Measurements from ENCODE around the gene ADAMTSL1.

ADAMTSL1 gene

DNA sequence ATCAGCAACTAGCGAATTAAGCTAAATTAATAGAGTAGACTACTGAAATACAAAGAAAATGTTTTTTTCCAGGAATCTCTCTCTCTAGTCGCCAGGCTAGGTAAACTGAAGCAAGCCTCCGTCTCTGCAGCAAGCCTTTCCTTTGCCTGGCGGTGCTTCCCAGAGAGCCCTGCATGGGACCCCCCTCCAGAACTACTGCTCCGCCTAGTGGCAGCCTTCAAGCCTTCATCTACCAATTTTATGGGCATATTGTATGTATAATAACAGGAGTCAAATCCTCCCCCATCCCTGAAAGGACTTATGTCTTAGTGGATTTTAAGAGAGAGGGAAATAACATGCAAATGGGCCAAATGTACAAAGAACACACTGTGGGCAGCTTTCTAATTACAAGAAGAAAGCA lies 317.1 kb downstream of the ADAMTSL1 start:
- H3K4me3 ChIP-seq (ENCODE audit: low read length), result no peak overlapping the region
- TF ChIP-seq, protein P1, sequence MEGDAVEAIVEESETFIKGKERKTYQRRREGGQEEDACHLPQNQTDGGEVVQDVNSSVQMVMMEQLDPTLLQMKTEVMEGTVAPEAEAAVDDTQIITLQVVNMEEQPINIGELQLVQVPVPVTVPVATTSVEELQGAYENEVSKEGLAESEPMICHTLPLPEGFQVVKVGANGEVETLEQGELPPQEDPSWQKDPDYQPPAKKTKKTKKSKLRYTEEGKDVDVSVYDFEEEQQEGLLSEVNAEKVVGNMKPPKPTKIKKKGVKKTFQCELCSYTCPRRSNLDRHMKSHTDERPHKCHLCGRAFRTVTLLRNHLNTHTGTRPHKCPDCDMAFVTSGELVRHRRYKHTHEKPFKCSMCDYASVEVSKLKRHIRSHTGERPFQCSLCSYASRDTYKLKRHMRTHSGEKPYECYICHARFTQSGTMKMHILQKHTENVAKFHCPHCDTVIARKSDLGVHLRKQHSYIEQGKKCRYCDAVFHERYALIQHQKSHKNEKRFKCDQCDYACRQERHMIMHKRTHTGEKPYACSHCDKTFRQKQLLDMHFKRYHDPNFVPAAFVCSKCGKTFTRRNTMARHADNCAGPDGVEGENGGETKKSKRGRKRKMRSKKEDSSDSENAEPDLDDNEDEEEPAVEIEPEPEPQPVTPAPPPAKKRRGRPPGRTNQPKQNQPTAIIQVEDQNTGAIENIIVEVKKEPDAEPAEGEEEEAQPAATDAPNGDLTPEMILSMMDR (conservative IDR thresholded peaks at IDR 0.05; ENCODE audit: low read depth, low read length), result peak; percentile 73
- DNase-seq (ENCODE audit: low read depth), result no peak

- no peak for DNase-seq (ENCODE audit: low read depth)
- TF ChIP-seq, protein P1 (conservative IDR thresholded peaks at IDR 0.05; ENCODE audit: low read depth, low read length), result no peak
- no peak overlapping the region for H3K4me3 ChIP-seq (ENCODE audit: low read length)
Measured at GRCh38 chr9:18793122-18793521, 319.2 kb downstream of the ADAMTSL1 start.

DNA sequence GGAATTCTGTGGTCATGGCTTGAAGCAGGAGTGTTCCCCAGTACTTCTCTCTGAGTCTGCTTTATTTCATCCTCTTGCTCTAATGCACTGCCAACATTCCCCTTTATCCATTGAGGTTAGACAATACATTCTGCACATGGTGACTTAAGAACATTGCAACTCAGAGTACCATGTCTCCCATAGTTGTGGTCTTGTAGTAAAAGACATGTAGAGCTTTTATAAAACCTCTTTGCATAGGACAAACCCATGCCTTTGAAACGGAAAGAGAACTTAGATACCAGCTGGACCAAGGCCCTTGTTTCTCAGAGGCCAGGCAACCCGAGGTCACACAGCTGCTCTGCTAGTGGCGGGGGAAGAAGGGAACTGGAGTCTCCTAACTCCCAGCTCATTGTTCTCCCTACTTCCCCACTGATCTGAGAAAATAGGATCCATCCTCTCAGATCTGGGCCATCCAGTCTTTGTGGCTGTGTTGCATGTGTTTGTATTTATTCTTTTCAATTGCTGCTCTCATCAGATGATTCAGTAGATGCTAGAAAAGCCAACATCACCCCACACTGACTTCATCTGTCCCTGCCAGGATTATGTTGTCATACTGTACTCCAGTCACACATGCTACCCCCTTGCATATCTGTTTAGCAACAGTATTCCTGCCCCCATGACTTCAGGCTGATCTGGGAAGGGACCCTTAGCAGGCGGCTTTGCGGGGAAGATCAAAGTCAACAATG lies 322.2 kb downstream of the ADAMTSL1 start:
- no peak overlapping the region for H3K4me3 ChIP-seq (ENCODE audit: low read length)
- no peak for DNase-seq (ENCODE audit: low read depth)
- TF ChIP-seq, protein P1 (conservative IDR thresholded peaks at IDR 0.05; ENCODE audit: low read depth, low read length), result no peak

GRCh38 chr9:18796696-18797270 lies 322.8 kb downstream of the ADAMTSL1 start:
- DNase-seq (ENCODE audit: low read depth), result no peak
- TF ChIP-seq, protein P1 (conservative IDR thresholded peaks at IDR 0.05; ENCODE audit: low read depth, low read length), result no peak
- no peak overlapping the region for H3K4me3 ChIP-seq (ENCODE audit: low read length)

DNA sequence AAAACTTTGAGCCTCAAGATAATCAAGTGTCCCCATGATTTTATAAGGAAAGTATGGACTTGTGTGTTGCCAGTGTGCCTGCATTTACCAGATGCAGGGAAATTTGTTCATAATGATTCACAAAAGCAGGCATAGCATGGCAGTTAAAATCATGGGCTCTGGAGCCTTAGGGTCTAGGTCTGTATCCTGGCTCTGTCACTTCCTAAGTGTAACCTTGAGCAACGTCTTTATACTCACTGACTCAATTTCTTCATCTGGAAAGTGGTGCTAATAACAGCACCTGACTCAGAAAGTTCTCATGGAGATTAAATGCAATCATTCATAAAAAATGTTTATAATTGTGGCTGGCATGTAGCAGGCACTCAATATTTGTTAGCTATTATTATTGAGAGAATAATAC lies 324.2 kb downstream of the ADAMTSL1 start:
- H3K4me3 ChIP-seq (ENCODE audit: low read length), result no peak overlapping the region
- TF ChIP-seq, protein P1 (conservative IDR thresholded peaks at IDR 0.05; ENCODE audit: low read depth, low read length), result no peak
- peak; percentile 44 for DNase-seq (ENCODE audit: low read depth)

DNA sequence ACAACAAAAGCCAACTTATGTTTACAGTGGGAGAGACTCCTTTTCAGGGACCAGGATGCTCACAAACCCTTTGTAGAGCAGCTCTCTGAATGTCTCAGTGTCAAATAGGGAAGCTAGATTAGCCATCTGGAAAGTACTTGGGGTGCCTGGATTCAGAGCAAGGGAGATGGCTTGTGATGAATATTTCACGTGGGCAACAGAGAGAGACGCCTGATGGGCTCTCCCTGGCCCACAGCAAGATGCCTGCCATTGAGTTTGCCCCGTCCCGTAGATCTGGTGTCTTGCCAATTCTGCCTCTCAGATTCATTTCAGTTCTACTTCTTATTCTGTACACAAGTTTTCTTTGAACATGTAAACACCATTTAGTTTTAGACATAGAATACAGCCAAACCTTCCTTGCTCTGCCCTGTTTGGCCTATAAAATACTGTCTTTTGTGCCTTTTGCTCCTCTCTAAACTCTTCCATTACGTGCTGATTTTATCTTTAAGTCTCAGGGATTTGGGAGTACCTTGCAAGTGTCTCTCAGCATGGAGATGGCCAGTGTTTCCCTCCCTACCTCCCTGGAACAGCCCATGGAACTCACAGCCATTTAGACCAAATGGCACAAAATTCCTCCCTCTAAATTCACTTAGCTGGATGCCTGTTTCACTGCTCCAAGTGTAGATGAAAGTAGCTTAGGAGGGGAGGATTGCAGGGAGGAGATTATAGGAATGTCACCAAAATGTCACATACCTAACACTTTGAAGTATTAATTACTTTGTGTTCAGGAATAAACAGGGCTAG lies 324.7 kb downstream of the ADAMTSL1 start:
- DNase-seq (ENCODE audit: low read depth), result no peak
- TF ChIP-seq, protein P1 (conservative IDR thresholded peaks at IDR 0.05; ENCODE audit: low read depth, low read length), result no peak
- H3K4me3 ChIP-seq (ENCODE audit: low read length), result no peak overlapping the region
